SK-N-SH treated with all-trans-retinoic acid at 6 μM for 48 hours (cell line): ENCODE measurements around the gene ADPRHL1.
"Not testable (repeated sequence)": the region's sequence is repeated elsewhere in the genome, so short reads cannot be mapped to it uniquely, and the experiment has no call there.

ENCODE experiments used
- ARNTL ChIP-seq: fragments of 450-650 bp; formaldehyde crosslinking; IDR thresholded peaks from 2 replicates; pipeline ENCODE4 v1.5.0; 2020; ENCODE audit warnings: low read depth, mild to moderate bottlenecking, moderate library complexity, borderline replicate concordance
- CSDC2 ChIP-seq: fragments of 250-450 bp; sonication (Bioruptor Pico); IDR thresholded peaks from 2 replicates; pipeline ENCODE4 v1.5.0; 2020; ENCODE audit warnings: mild to moderate bottlenecking, moderate library complexity
- GLIS3 ChIP-seq: fragments of 250-450 bp; sonication (Bioruptor Pico); IDR thresholded peaks from 2 replicates; pipeline ENCODE4 v1.5.0; 2020; ENCODE audit warnings: mild to moderate bottlenecking, moderate library complexity
- OSR1 ChIP-seq: fragments of 250-450 bp; sonication (Bioruptor Pico); IDR thresholded peaks from 2 replicates; pipeline ENCODE4 v1.8.0; 2022; ENCODE audit warnings: moderate library complexity, mild to moderate bottlenecking, inconsistent platforms
- PATZ1 ChIP-seq: fragments of 250-450 bp; sonication (Bioruptor Pico); IDR thresholded peaks from 2 replicates; pipeline ENCODE4 v1.8.0; 2020; ENCODE audit warnings: mild to moderate bottlenecking, moderate library complexity, borderline replicate concordance
- PPARA ChIP-seq: fragments of 250-450 bp; sonication (Bioruptor Pico); IDR thresholded peaks from 2 replicates; pipeline ENCODE4 v1.5.0; 2020; ENCODE audit warnings: mild to moderate bottlenecking, borderline replicate concordance
- RARB ChIP-seq: fragments of 250-450 bp; sonication (Bioruptor Pico); IDR thresholded peaks from 2 replicates; pipeline ENCODE4 v1.8.0; 2021; ENCODE audit warnings: mild to moderate bottlenecking, moderate library complexity
- TCF4 ChIP-seq: fragments of 250-450 bp; sonication (Bioruptor Pico); IDR thresholded peaks from 2 replicates; pipeline ENCODE4 v1.8.0; 2021; ENCODE audit warnings: mild to moderate bottlenecking, moderate library complexity, borderline replicate concordance
- ZFP3 ChIP-seq: fragments of 250-450 bp; sonication (Bioruptor Pico); IDR thresholded peaks from 2 replicates; pipeline ENCODE4 v1.5.0; 2020; ENCODE audit warnings: mild to moderate bottlenecking, moderate library complexity
- ZFP30 ChIP-seq: fragments of 450-650 bp; formaldehyde crosslinking; IDR thresholded peaks from 2 replicates; pipeline ENCODE4 v1.5.0; 2022; ENCODE audit warnings: mild to moderate bottlenecking, moderate library complexity
- ZNF565 ChIP-seq: fragments of 450-650 bp; formaldehyde crosslinking; conservative IDR thresholded peaks from 2 replicates; pipeline ENCODE4 v1.5.0; 2020; ENCODE audit warnings: low read depth, mild to moderate bottlenecking, moderate library complexity
- ZNF70 ChIP-seq: fragments of 450-650 bp; formaldehyde crosslinking; IDR thresholded peaks from 2 replicates; pipeline ENCODE4 v1.5.0; 2020; ENCODE audit warnings: mild to moderate bottlenecking, moderate library complexity
- TF ChIP-seq, protein P1 (sequence below): fragments of 250-450 bp; sonication (Bioruptor Pico); IDR thresholded peaks from 2 replicates; pipeline ENCODE4 v1.5.1; 2020; ENCODE audit warnings: low read depth, mild to moderate bottlenecking, moderate library complexity
- TF ChIP-seq, protein P2 (sequence below): fragments of 250-450 bp; sonication (Bioruptor Pico); IDR thresholded peaks from 2 replicates; pipeline ENCODE4 v1.5.1; 2021; ENCODE audit warnings: mild to moderate bottlenecking, moderate library complexity

DNA sequence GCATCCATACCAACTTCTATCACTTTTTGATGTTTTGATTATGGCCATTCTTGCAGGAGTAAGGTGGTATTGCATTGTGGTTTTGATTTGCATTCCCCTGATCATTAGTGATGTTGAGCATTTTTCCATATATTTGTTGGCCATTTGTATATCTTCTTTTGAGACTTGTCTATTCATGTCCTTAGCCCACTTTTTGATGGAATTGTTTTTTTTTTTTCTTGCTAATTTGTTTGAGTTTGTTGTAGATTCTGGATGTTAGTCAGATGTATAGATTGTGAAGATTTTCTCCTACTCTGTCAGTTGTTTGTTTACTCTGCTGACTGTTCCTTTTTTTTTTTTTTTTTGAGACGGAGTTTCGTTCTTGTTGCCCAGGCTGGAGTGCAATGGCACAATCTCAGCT lies 70.7 kb downstream of the ADPRHL1 start:
- not testable (repeated sequence) for TF ChIP-seq GLIS3 (CRISPR knock-in tag); OSR1 (CRISPR knock-in tag); ZFP30 (CRISPR knock-in tag); ZNF70 (CRISPR knock-in tag); PATZ1; TCF4 (CRISPR knock-in tag); ZFP3 (CRISPR knock-in tag); ARNTL; PPARA (CRISPR knock-in tag); RARB (CRISPR knock-in tag); ZNF565 (CRISPR knock-in tag); CSDC2
- TF ChIP-seq, protein P1, sequence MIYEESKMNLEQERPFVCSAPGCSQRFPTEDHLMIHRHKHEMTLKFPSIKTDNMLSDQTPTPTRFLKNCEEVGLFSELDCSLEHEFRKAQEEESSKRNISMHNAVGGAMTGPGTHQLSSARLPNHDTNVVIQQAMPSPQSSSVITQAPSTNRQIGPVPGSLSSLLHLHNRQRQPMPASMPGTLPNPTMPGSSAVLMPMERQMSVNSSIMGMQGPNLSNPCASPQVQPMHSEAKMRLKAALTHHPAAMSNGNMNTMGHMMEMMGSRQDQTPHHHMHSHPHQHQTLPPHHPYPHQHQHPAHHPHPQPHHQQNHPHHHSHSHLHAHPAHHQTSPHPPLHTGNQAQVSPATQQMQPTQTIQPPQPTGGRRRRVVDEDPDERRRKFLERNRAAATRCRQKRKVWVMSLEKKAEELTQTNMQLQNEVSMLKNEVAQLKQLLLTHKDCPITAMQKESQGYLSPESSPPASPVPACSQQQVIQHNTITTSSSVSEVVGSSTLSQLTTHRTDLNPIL (CRISPR knock-in tag), result not testable (repeated sequence)
- TF ChIP-seq, protein P2, sequence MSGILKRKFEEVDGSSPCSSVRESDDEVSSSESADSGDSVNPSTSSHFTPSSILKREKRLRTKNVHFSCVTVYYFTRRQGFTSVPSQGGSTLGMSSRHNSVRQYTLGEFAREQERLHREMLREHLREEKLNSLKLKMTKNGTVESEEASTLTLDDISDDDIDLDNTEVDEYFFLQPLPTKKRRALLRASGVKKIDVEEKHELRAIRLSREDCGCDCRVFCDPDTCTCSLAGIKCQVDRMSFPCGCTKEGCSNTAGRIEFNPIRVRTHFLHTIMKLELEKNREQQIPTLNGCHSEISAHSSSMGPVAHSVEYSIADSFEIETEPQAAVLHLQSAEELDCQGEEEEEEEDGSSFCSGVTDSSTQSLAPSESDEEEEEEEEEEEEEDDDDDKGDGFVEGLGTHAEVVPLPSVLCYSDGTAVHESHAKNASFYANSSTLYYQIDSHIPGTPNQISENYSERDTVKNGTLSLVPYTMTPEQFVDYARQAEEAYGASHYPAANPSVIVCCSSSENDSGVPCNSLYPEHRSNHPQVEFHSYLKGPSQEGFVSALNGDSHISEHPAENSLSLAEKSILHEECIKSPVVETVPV (CRISPR knock-in tag), result not testable (repeated sequence)
